ENCODE measurements around the gene WT1.

The WT1 gene

DNA sequence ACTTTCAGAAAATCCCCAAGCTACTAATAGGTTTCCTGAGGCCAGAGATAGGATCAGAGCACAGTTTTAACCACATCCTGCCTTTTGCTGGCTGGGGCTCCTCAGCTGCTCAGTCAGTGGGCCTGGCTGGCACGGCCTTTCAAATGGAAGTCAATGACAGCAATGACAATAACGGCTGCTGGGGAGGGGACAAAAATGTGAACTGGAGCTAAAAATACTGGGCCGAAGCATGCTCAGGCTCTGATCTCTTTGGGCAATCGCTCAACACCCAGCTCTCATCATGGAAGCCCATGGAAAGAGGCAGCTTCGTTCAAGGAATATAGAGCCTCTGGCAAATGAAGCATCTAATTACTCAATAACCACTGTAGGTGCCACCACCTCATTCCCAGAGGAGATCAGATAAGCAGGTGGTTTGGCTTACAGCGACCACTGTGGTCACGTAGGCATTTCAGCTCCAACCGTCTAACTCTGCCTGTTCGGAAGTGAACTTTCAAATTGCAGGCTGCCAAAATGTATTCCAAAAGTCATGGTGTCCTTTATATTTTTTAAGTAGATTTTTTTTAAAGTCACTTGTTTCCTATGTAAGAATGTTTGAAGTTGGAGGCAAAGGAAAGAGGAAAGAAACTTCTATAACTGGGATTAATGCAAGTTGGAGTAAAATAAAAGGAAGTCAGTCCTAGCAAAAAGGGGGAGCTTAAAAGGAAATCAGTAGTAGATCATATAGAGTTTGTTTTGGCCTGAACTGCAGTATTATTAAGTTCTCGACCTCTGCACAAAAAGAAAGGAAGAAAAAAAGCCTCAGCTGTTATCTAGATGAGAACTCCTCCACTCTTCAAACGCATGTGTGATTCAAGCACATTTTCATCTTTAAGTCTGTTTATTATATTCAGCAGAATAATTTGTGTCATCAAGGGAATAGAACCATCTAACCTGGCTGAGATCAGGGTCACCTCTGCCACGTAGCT lies 14.1 kb downstream of the WT1 start:
- DNase-seq, result peak; percentile 38

DNA sequence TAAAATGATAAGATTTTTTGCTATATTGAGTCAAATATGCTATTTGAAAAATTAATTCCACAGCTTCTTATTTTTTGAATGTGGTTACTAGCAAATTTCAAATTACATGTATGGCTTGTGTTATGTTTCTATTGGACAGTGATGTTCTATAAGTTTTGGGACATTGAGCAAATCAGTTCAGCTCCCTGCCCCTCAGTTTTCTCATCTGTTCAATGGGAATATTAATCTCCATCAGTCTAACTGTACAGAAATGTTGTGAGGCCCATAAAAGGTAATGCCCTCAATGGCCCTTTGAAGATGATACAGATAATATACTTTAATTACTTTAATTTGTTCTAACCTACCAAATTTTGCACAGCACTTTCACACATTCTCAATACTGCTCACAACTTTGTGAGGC lies 15.2 kb downstream of the WT1 start:
- DNase-seq, result no peak

DNA sequence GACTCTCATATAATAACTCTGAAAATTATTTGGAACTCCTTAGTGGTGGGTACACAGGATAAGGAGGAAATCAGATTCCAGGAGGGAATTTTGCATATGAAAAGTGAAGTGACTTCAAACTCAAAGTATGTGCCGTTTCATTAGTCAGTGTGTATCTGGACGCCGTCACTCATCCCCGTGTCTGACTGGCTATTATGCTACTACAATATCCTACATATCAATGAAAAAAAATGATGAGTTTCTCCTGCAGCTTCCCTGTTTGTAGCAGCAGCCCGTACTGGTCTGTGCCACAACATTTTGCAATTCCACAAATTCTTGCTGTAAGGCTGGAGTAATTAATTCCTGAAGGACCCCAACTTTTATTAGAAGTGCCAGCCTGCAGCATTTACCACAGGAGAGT lies 16.5 kb downstream of the WT1 start:
- no peak for DNase-seq

DNA sequence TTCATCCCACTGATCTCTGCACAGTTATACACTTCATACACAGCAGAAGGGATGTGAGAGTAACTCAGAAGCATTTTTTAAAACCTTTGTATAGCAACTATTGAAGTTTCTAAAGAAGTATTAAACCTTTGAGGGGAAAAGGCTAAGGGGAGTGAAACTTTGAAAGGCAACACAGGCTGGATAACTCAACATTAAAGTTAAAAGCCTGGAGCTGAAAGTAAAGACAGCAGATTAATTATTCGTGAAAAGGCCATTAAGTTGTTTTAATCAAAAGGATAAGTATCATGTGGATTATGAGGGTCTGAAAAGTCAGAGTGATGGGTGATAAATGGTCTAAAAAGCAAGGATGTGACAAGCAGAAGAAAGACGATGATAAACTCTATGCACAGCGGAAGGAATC lies 17.5 kb downstream of the WT1 start:
- DNase-seq, result no peak

DNA sequence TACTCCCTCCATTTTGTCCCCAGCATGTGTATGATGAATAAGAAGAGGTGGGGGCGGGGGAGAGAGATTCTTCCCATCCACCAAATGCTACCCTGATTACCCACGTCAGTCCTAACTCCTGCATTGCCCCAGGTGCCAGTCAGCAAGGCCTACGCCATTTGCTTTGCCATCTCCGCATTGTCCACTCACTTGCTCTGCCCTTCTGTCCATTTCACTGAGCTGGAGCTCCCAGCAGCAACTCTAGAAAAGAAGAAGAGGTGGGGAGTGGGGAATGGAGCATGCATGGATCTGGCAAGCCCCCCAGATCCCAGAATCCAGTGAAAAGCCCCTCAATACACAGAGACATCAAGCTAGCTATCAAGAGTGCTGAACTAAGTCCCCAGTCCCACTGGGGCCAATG lies 19.0 kb downstream of the WT1 start:
- DNase-seq, result no peak

DNA sequence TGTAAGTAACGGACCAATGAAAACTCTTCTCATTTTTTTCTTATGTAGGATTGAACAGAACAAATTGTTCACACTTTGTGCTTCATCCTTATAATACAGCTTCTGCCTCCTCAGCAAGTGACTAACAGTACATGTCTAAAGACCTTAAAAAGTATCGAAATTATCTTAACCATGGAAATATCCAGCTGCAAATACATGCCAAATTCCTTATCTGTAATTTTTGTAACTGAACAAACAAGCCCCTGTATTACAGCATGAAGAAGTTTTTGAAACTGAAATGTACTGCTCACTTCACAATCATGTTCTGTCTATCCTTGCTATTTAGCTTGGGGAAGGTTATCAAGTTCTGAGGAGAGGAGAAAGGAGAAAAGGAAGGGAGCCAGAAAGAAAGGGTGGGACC lies 20.4 kb downstream of the WT1 start:
- DNase-seq, result no peak

DNA sequence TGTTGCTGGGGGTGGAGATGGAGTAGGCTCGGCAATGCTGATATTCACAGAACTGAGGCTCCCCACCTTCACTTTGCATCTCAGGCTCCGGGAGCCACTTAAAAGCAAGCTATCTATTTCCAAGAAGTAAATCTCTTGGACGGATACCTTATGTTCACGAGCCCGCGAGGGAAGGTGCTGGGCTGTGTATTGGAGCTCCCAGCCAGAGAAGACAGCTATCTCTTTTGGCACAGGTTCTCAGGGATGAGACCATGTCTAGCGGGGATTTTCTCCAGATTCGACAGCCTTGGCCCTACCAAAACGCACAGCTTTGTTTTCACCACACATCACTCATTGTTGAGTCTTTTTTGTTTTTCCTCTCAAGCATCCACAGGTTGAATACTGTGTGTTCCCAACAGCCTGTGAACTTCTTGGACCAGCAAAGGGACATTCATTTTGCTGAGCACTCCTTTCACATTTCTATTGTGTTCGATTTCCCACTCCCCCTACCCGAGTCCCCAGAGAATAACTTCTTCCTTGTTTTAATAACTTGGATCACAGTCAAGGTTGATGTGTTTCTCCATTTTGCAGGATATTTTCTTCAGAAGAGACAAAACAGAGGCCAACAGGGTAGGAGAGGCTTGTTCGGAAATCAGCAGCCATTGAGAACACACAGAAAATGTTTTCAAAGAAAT lies 23.3 kb downstream of the WT1 start:
- no peak for DNase-seq

DNA sequence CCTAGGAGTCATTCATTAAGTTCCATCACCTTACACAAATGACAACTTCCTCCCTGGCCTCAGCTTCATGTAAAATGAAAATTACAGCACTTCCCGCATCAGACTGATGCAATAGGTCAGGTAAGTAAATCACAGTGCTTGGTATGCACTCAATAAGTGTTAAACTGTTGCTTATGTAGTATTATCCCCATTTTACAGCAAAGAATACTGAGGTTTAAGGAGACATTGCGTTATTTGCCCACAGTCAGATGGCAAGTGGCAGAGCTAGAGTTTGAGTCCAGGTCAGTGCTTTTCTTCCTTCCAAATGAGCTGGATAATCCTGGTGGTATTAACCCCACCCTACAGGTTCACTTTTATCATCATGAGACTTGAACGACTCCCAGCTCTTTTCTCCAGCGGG lies 29.7 kb downstream of the WT1 start:
- no peak for DNase-seq

DNA sequence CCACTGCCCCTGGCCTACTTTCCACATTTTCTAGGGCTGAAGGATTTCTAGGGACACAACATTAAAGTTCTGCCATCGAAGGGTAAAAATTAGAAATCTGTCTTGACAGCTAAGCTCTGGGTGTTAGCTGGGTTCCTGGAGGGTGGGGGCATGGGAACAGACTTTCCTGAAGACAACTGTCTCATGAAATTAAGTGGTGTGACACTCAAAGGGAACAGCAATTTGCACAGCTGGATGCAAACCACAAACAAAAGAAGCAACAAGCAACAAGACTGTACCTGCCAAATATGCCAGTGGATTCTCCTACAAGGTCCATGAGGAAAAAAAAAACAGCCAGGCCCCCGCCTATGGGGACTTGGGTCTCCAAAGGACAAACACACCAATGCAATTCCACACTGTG lies 32.5 kb downstream of the WT1 start:
- no peak for DNase-seq

DNA sequence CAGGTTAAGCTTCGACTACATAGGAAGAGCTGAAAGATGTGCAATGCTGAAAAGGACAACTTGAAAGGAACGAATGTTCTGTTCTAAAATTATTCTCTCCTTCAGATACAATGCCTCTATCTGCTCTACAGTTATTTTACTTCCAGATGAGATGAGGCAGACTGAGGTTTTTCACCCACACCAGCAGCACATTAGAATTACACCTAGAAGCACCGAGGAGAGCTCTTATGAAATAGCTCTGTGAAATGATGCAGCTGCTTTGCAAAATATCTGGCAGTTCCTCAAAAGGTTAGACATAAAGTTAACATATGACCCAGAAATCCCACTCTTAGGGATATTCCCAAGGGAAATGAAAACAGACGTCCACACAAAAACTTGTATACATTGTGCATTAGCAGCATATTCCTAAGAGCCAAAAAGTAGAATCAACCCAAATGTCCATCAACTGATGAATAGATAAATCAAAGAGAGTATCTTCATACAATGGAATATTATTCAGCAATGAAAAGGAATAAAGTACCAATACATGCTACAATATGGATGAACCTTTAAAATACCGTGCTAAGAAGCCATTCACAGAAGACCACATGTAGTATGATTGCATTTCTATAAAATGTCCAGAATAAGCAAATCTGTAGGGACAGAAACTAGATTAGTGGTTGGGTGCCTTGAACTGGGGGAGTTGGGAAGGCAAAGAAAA lies 34.5 kb downstream of the WT1 start:
- no peak for DNase-seq

DNA sequence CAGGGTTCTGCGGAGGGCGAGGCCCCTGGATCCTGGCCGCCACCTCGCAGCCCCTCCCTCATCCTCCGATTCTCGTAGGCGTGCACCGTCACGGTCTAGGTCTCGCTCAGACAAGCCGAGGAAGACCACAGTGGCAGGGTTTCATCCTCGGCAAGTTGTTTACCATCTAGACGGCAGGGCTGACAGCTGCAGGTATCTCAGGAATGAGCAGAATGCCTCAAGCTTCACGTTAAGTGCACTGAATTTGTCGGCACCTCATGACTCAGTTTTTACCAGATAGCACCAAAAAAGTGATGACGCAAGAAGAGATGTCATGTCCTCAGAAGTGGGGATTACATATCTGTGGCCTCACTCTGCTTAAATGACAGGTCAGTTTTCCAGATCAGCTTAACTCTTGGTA lies 35.1 kb downstream of the WT1 start:
- DNase-seq, result no peak

DNA sequence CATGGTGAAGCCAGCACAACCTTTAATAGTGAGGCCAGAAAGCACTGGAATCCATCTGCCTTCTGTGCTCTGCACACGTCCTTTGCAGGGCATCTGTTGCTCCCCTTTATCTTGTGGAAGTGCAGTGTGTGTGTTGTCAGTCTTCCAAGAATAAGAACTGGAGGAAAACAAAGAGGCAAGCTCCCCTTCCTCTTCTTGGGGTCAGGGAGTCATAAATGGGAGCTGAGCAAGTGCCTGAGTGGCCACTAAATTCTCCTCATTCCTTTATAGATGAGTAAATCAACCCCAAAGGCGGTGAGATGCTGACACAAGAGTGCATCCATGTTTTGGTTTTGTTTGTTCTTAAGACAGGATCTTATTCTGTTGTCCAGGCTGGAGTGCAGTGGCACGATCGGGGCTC lies 38.3 kb downstream of the WT1 start:
- DNase-seq, result no peak

DNA sequence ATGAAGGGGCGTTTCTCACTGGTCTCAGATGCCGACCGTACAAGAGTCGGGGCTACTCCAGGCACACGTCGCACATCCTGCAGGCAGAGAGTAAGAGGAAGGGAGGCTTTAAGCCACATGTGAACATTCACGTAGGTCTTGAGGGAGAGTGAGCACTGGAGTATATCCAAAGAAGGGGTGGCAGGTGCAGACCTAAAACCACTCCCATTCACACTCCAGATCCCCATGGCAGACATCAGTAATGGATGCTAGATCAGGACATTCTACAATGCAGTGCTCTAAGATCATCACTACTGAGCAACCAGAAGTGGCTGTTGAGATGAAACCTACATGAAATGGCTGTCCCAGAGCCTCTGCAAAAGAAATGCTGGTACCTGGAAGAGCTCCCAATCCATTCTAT lies 39.0 kb downstream of the WT1 start:
- no peak for DNase-seq

DNA sequence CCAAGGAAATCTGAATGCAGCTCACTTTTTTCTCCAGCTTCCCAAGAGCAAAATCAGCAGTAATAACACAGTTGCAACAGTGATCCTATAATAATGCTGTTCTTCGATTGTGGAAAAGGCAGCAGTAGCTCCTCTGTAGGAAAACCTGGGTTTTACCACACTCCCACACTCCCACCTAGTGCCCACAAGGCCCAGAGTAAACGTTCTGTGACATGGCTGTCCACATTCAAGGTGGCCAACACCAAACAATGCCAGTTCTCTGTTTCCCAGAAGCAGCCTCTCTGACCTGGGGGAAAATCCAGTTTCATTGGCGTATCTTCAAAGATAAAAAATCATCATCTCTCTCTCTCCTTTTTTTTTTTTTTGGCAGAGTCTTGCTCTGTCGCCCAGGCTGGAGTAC lies 40.2 kb downstream of the WT1 start:
- no peak for DNase-seq

DNA sequence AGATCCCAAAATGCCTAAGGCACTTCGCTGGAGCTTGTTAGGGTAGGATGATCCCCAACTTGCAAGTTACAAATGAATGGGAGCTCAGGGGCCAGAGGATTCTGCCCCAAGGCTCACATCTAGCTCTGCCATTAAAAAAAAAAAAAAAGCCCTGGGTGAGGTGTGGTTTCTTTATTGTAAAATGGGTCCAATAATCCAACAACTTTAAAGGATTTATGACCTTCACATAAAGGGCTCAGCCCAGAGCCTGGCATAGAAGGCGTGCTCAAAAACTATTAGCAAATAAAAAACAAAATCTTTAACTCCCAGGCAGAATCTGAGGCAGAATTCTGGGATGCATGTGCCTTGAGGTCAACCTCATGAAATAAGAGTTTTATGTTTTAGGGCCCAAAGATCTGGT lies 42.5 kb downstream of the WT1 start:
- no peak for DNase-seq

DNA sequence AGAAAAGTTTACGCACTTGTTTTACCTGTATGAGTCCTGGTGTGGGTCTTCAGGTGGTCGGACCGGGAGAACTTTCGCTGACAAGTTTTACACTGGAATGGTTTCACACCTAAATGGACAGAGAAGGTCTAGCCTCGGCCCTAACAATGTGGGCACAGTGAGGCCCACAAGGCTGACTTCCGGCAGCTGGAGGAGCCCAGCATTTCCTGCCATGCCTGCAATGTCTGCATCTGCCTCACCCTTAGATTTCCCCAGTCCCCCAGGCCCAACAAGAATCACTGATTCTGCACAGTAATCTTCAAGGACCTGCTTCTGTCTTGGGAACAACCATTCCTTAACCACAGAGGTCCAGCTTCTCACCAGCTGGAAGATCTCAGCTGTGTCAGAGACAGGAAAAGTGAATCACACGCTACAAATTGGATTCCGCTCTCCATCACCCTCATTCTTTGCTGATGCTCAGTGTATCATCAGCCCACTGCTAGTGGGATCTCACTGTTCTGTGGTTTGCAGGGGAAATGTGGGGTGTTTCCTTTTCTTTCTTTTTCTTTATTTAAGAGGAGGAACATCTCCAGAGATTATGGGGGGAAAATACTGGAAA lies 43.3 kb downstream of the WT1 start:
- no peak for DNase-seq

DNA sequence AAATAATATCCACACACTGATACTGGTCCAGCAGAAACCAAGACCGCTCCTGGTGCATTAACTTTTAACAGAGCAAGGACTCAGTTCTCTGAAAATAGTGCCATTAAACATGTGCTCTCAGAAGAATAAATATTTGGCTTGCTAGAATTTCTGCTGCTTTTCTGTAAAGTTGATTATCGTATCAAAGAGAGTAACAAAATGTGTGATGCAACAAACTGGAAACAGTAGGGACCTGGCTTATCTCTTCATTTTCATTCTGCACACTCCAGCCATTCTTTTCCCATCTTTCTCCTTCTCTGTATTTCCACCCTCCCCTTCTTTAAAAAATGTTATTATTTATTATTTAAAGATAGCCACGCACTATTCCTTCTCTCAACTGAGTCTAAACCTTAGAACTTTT lies 43.9 kb downstream of the WT1 start:
- DNase-seq, result no peak

DNA sequence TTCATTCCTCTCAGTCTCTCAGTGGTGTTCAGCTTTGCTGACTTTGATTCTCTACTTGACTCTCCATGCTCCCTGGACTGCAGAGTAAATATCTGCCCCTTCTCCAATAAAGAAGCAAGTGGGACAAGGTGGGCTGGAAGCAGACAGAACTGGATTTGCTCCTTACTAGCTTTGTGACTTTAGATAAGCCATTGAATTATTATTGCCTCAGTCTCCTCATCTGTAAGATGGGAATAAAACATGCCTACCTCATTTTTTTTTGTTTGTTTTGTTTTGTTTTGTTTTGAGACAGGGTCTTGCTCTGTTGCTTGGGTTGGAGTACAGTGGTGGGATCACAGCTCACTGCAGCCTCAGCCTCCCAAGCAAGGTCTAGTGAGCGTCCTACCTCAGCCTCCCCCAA lies 44.6 kb downstream of the WT1 start:
- no peak for DNase-seq

DNA sequence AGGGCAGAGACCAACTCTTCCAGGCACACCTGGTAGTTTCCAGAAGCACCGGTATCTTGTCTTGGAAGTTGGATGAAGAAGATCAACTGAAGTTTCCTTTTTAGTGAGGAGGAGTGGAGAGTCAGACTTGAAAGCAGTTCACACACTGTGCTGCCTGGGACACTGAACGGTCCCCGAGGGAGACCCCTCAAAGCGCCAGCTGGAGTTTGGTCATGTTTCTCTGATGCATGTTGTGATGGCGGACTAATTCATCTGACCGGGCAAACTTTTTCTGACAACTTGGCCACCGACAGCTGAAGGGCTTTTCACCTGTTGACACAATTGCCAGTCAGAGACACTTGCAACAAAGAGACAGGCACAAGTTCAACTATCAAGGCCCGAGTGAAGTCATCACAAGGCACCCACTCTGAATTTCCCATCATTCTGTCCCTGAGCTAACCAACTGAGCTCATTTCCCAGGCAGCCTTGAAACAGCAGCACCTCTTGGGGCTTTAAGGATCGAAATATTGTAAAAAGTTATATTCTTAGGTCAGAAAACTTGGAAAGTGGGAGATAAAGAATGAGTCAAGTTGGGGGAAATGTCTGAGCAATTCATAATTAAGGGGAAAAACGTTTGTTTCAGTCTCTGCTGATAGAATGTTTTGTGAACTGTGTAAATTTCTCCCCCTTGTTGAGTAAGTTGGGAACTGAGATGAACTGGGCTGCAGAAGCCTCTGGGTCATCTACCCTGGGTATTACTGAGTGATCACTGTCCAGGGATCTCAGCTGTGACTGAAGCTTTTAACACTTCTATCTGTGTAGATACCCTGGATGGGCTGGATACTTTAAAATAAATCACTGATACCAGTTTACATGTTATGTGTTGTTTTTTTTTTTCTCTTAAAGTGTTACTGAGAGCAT lies 46.2 kb downstream of the WT1 start:
- no peak for DNase-seq

DNA sequence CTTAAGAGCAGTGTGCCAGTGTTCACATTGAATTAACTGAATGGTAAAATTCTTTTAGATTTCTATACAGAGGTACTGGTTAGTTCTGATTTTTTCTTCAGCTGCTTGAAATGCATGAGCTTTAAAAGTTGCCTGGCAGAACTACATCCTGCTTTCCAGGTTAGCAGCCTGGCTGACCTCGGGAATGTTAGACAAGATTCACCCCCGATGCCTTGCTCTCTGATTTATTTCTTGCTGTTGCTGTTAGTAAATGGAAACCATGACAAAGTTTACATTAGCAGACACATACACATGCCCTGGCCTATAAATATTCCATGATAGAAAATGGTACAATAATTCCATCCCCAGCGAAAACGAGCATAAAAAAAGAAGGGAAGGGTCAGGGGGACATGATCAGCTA lies 47.0 kb downstream of the WT1 start:
- DNase-seq, result no peak

DNA sequence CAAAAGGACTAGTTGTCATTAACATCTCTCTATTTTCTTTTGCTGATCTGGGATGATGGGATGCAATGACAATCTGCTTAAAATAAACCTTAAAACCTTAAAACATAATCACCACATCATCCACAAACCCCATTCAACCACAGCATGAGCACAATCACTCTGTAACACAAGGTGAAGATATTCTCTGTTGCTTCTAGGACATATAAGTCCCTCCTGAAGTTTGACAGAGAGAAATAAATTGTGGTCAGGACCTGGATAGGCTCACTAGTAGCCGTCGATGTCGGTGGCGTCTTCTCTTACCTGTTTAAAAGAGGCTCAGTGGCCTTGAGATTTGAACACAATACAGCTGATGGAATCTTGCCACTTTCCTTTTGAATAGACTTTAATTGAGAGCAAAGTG lies 47.9 kb downstream of the WT1 start:
- DNase-seq, result no peak

DNA sequence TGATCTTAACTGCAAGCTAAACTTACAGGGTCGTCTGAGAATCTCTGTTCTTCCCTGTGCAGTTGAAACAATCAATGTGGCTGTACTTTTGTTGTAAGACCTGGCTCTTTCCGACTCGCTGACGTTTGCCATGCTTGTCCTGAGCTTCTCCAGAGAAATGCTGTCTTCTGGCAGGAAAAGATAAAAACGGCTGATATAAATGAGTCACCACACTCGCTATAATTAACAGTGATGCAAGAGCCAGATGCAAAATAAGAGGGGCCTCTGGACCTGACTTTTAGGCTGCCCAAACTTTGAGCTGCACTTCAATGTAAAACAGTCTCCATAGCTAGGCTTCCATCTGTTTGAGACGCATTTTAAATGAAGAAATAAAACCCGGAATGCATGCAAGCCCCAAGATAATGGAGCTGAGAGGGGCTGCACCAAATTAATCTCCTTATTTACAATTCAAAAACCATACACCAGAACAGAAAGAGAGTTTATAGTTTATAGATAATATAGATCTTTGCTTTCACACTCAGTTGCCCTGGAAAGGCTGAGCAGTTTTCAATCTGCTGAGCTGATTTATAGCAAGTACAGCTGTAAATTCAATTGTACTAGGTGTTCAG lies 48.5 kb downstream of the WT1 start:
- no peak for DNase-seq

Measured in CD4-positive, alpha-beta T cell treated with Interleukin-4 for 4 hours (primary cell).